GM23338 (cell line): ENCODE measurements around the gene MMADHC.

ENCODE experiments used
- CREB1 ChIP-seq: fragments of 250-450 bp; sonication (Bioruptor Pico); IDR thresholded peaks from 2 replicates; pipeline ENCODE4 v1.5.0; 2020; ENCODE audit warnings: low read depth, mild to moderate bottlenecking, moderate library complexity
- EZH2 ChIP-seq: fragments of 200-600 bp; sonication (generic); IDR thresholded peaks from one replicate; pipeline ENCODE4 v1.8.0; 2017; ENCODE audit warnings: antibody characterized with exemption, mild to moderate bottlenecking, low read depth; ENCODE audit not compliant: unreplicated experiment
- EZH2phosphoT487 ChIP-seq: fragments of 200-600 bp; sonication (generic); IDR thresholded peaks from one replicate; pipeline ENCODE4 v1.8.1; 2018; ENCODE audit warnings: antibody characterized with exemption; ENCODE audit not compliant: unreplicated experiment
- JUNB ChIP-seq: IDR thresholded peaks from one replicate; pipeline ENCODE4 v1.6.1; 2016; ENCODE audit warnings: antibody characterized with exemption; ENCODE audit not compliant: unreplicated experiment
- REST ChIP-seq: IDR thresholded peaks from one replicate; pipeline ENCODE4 v1.6.1; 2018; ENCODE audit warnings: antibody characterized with exemption; ENCODE audit not compliant: unreplicated experiment
- STAT1 ChIP-seq: IDR thresholded peaks from one replicate; pipeline ENCODE4 v1.6.1; 2016; ENCODE audit warnings: antibody characterized with exemption; ENCODE audit not compliant: unreplicated experiment
- TF ChIP-seq, protein P1 (sequence below), 2 experiments: fragments of 200-600 bp in 1 of 2; sonication (generic) in 1 of 2; conservative IDR thresholded peaks; 2 replicates each; pipeline versions ENCODE4 v1.5.1 to v1.6.1; 2016 to 2017; ENCODE audit warnings: antibody characterized with exemption in 2 of 2, low read depth in 2 of 2, mild to moderate bottlenecking in 2 of 2, moderate library complexity in 1 of 2

DNA sequence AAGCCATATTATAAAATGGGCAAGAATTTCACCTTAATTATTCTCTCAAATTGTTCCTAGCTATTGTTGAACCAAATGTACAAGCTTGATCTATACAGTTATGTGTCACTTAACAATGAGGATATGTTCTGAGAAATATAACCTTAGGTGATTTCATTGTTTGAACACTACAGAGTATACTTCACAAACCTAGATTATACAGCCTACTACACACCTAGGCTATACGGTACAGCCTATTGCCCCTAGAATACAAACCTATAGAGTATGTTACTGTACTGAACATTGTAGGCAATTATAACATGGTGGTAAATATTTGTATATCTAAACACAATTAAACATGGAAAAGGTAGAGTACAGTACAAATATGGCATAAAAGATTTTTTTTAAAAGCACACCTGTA is 42.9 kb upstream of the MMADHC start:
- TF ChIP-seq, protein P1, sequence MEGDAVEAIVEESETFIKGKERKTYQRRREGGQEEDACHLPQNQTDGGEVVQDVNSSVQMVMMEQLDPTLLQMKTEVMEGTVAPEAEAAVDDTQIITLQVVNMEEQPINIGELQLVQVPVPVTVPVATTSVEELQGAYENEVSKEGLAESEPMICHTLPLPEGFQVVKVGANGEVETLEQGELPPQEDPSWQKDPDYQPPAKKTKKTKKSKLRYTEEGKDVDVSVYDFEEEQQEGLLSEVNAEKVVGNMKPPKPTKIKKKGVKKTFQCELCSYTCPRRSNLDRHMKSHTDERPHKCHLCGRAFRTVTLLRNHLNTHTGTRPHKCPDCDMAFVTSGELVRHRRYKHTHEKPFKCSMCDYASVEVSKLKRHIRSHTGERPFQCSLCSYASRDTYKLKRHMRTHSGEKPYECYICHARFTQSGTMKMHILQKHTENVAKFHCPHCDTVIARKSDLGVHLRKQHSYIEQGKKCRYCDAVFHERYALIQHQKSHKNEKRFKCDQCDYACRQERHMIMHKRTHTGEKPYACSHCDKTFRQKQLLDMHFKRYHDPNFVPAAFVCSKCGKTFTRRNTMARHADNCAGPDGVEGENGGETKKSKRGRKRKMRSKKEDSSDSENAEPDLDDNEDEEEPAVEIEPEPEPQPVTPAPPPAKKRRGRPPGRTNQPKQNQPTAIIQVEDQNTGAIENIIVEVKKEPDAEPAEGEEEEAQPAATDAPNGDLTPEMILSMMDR (conservative IDR thresholded peaks at IDR 0.05; ENCODE audit: low read depth in 2 of 2), result no peak
- TF ChIP-seq CREB1 (CRISPR knock-in tag) (no peak), EZH2phosphoT487 (no peak), JUNB (no peak), EZH2 (no peak), STAT1 (no peak), REST (no peak)
